Measurements from ENCODE around the gene DAPL1.

The DAPL1 gene

GRCh38 chr2:158766524-158766923, 28.6 kb upstream of the DAPL1 start:
- Histone ChIP-seq H3K36me3 (replicated peaks; ENCODE audit: insufficient read depth, low read length) (no peaks in the 10 kb centered on the region), H2AFZ (ENCODE audit: low read length) (no peak overlapping the region), H4K20me1 (ENCODE audit: insufficient read depth, low read length) (no peaks in the 10 kb centered on the region), H3K9ac (ENCODE audit: low read length) (no peak overlapping the region), H3K27ac (ENCODE audit: low read length) (no peak overlapping the region), H3K9me3 (replicated peaks; ENCODE audit: insufficient read depth, low read length) (no peaks in the 10 kb centered on the region), H3K4me3 (ENCODE audit: low read length) (no peak overlapping the region), H3F3A (ENCODE audit: insufficient read depth, low read length) (no peaks in the 10 kb centered on the region), H3K4me1 (ENCODE audit: low read length) (no peaks in the 10 kb centered on the region), H3K27me3 (replicated peaks; ENCODE audit: insufficient read depth, low read length) (no peaks in the 10 kb centered on the region), H3K9me2 (replicated peaks; ENCODE audit: insufficient read depth, low read length) (no peaks in the 10 kb centered on the region), H3K4me2 (ENCODE audit: low read depth, low read length) (no peak overlapping the region), H3K79me2 (ENCODE audit: low read length) (no peaks in the 10 kb centered on the region)
- TF ChIP-seq EZH2phosphoT487 (IDR thresholded peaks at IDR 0.05; ENCODE audit: low read length), result no peak
- TF ChIP-seq EZH2 (optimal IDR thresholded peaks at IDR 0.05; ENCODE audit: low read depth, low read length), result no peak
- TF ChIP-seq, protein P1, sequence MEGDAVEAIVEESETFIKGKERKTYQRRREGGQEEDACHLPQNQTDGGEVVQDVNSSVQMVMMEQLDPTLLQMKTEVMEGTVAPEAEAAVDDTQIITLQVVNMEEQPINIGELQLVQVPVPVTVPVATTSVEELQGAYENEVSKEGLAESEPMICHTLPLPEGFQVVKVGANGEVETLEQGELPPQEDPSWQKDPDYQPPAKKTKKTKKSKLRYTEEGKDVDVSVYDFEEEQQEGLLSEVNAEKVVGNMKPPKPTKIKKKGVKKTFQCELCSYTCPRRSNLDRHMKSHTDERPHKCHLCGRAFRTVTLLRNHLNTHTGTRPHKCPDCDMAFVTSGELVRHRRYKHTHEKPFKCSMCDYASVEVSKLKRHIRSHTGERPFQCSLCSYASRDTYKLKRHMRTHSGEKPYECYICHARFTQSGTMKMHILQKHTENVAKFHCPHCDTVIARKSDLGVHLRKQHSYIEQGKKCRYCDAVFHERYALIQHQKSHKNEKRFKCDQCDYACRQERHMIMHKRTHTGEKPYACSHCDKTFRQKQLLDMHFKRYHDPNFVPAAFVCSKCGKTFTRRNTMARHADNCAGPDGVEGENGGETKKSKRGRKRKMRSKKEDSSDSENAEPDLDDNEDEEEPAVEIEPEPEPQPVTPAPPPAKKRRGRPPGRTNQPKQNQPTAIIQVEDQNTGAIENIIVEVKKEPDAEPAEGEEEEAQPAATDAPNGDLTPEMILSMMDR (IDR thresholded peaks at IDR 0.05; ENCODE audit: low read length), result no peak
- DNase-seq, result no peak

DNA sequence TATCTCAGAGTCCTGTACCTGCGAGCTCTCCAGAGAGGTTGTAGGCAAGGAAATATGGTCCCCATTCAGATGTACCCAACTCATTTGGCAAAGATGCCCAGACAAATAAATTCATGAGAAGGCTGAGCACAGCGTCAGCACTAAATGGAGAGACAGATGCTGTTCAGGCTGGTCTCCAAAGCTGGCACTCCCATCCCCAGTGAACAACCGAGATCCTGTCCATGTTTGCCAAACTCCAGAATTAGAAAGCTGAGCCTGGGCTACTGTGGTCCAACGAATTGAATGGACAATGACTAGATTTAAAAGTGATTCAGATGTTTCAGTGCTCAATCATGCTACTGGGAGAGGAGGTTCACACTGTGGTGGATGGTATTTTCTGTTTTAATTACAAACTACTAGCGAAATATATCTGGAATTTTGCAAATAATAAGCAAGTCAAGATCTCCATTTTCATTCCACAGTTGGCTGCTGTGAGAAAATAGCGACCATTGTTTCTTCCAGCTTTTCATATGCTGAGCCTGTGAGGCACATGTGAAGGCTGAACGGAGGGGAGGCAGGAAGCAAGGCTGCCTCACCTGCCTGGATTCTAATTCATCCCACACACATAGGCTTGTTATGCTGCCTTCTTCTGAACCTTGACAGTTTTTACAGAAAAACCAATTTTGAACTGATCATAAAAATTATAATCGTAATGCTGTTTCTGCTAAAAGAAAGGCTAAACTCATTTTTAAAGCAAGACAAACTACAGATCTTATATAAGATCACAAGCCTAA, 22.6 kb upstream of the DAPL1 start:
- Histone ChIP-seq H4K20me1 (ENCODE audit: insufficient read depth, low read length) (no peaks in the 10 kb centered on the region), H3K4me1 (ENCODE audit: low read length) (peaks cover 4% of the 10 kb centered on the region), H3K27ac (ENCODE audit: low read length) (no peak overlapping the region), H3K9ac (ENCODE audit: low read length) (no peak overlapping the region), H3F3A (ENCODE audit: insufficient read depth, low read length) (no peaks in the 10 kb centered on the region), H2AFZ (ENCODE audit: low read length) (no peak overlapping the region), H3K27me3 (replicated peaks; ENCODE audit: insufficient read depth, low read length) (no peaks in the 10 kb centered on the region), H3K79me2 (ENCODE audit: low read length) (no peaks in the 10 kb centered on the region), H3K36me3 (replicated peaks; ENCODE audit: insufficient read depth, low read length) (no peaks in the 10 kb centered on the region), H3K4me2 (ENCODE audit: low read depth, low read length) (no peak overlapping the region), H3K4me3 (ENCODE audit: low read length) (no peak overlapping the region), H3K9me3 (replicated peaks; ENCODE audit: insufficient read depth, low read length) (no peaks in the 10 kb centered on the region), H3K9me2 (replicated peaks; ENCODE audit: insufficient read depth, low read length) (no peaks in the 10 kb centered on the region)
- no peak for DNase-seq
- TF ChIP-seq EZH2 (optimal IDR thresholded peaks at IDR 0.05; ENCODE audit: low read depth, low read length) (no peak), EZH2phosphoT487 (IDR thresholded peaks at IDR 0.05; ENCODE audit: low read length) (no peak)
- TF ChIP-seq, protein P1 (IDR thresholded peaks at IDR 0.05; ENCODE audit: low read length), result no peak

DNA sequence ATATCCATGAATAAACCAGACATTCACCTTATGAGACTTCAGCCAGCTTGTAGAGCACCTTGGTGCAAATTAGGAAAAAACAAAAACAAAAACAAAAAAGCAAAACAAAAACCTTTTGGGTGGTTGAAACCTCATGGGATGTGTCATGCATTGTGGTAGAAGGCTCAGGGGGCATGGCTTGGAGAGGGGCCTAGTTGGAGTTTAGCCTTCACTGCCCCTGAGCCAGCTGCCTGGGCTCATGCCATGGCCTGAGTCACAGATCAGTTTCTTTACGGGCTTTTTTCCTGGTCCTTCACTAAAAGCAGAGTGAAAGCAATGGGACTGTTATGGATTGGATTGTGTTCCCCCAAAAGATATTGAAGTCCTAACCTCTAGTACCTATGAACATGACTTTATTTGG, 22.0 kb upstream of the DAPL1 start:
- no peak for DNase-seq
- no peaks in the 10 kb centered on the region for H3K9me2 ChIP-seq (replicated peaks; ENCODE audit: insufficient read depth, low read length)
- H3K27ac ChIP-seq (ENCODE audit: low read length), result no peak overlapping the region
- no peaks in the 10 kb centered on the region for H3F3A ChIP-seq (ENCODE audit: insufficient read depth, low read length)
- H3K4me1 ChIP-seq (ENCODE audit: low read length), result peaks cover 4% of the 10 kb centered on the region
- H2AFZ ChIP-seq (ENCODE audit: low read length), result no peak overlapping the region
- H3K27me3 ChIP-seq (replicated peaks; ENCODE audit: insufficient read depth, low read length), result no peaks in the 10 kb centered on the region
- no peak overlapping the region for H3K4me2 ChIP-seq (ENCODE audit: low read depth, low read length)
- no peak for TF ChIP-seq EZH2 (optimal IDR thresholded peaks at IDR 0.05; ENCODE audit: low read depth, low read length)
- TF ChIP-seq, protein P1 (IDR thresholded peaks at IDR 0.05; ENCODE audit: low read length), result no peak
- no peak for TF ChIP-seq EZH2phosphoT487 (IDR thresholded peaks at IDR 0.05; ENCODE audit: low read length)
- no peaks in the 10 kb centered on the region for H3K9me3 ChIP-seq (replicated peaks; ENCODE audit: insufficient read depth, low read length)
- H3K79me2 ChIP-seq (ENCODE audit: low read length), result no peaks in the 10 kb centered on the region
- H4K20me1 ChIP-seq (ENCODE audit: insufficient read depth, low read length), result no peaks in the 10 kb centered on the region
- no peak overlapping the region for H3K4me3 ChIP-seq (ENCODE audit: low read length)
- no peak overlapping the region for H3K9ac ChIP-seq (ENCODE audit: low read length)
- H3K36me3 ChIP-seq (replicated peaks; ENCODE audit: insufficient read depth, low read length), result no peaks in the 10 kb centered on the region

Measured in MM.1S (cell line).